HG03457 (cell line): Measurements from ENCODE around the gene ENOX1.

Experiments
- ATAC-seq: cut with Tn5 transposase; IDR thresholded peaks from one replicate; pipeline ENCODE4 v1.9.1; 2021; ENCODE audit warnings: moderate number of reproducible peaks; ENCODE audit not compliant: unreplicated experiment

ENOX1 gene

DNA sequence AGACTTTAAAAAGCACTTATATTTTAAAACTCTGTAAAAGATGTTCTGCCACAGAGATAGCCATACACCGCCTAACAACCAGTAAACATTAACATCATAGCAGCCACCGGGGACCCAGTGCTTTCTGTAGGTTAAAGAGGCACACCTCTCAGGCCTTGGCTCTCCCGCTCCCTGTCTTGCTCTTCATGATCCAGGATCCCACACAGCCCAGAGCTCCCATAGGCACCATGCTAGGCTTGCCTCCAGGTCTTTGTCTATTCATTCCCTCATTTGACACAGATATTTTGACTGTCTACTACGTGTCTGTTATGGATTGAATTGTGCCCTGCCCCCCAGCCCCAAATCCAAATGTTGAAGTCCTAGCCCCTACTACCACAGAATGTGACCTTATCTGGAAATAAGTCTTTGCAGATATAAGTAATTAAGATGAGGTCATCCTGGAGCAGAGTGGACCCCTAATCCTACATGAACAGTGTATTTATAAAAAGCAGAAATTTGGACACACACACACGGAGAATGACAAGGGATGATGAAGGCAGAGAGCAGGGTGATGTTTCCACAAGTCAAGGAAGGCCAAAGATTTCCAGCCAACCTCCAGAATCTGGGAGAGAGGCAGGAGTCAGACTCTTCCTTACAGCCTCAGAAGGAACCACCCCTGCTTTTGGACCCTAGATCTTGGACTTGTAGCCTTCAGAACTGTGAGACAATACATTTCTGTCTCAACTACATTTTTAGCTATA lies 490.8 kb downstream of the ENOX1 start:
- no peak for ATAC-seq

DNA sequence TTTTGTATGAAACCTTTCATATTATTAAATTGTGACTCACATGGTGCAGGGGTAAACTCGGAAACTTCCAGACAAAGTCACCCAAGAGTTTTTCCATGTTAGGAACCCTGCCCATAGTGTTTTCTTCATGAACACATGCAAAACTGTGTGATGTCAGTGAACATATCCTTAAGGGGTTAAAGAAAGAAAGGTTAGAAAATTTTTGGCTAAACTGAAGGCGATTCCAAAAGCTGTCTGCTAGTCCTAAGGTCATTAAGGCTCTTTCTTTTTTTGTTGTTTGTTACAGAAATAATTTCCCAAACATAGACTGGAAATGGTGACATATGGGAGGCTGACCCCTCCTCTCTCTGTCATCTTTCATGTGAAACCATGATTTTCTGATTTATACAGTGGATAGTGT lies 491.5 kb downstream of the ENOX1 start:
- no peak for ATAC-seq

DNA sequence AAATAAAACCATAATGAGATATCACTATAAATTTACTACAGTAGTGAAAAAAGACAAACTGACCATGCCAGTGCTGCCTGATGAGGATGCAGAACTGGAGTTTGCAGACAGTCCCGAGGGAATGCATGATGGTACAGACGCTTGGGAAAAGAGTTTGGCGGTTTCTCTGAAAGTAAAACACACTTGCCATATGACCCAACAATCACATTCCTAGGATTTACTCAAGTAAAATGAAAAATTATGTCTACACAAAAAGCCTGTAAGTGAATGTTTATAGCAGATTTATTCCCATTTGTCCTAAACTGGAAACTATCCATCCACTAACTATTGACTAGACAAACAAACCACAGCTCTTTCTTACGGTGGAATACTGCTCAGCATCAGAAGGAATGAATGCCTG lies 492.4 kb downstream of the ENOX1 start:
- ATAC-seq, result no peak

DNA sequence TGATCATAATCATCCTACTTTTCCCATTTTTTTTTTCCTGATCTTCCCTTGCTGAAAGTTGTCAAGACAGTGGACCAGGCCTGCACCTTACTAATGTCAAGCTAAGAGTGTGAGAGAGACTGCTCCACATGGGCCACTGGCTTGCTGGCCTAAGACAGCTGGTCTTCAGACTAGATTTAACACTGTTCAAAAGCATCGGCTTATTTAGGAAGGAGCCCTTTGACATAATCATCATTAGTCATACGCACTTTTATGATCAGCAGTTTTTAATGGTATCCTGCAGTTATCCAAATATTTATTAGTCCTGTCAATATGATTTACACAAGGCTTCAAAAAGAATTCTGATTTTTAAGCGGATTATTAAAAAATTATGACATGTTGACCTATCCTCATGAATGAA lies 492.8 kb downstream of the ENOX1 start:
- no peak for ATAC-seq

DNA sequence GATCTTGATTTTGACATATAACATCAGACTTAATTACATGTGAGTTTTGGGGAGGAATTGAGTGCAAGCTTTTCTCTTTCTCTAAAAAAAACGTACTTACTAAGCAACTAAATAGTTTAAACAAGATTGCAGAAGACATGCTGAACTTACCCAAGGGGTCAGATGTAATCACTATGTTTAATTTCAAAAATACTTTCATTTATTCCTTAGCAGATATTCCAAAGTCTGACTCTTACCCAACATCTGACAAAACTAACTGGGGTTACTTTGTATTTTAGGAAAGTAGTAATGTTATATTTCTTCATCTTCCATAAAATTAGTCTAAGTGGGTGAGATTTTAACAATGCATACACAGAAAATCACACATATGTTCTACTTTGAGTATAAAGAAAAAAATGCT lies 493.2 kb downstream of the ENOX1 start:
- no peak for ATAC-seq

DNA sequence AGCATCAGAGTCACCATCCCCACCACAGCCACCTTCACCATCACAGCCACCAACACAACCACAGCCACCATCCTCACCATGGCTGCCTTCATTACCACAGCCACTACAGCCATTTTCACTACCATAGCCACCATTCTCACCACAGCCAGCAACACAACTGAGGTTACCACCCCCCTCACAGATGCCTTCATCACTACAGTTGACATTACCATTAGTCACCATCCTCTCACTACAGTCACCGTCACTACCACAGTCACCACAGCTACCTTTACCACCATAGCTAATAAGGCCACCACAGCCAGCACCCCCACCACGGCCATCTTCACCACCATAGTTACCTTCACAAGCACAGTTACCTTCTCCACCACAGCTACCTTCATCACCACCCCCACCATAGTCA lies 493.8 kb downstream of the ENOX1 start:
- ATAC-seq, result no peak

DNA sequence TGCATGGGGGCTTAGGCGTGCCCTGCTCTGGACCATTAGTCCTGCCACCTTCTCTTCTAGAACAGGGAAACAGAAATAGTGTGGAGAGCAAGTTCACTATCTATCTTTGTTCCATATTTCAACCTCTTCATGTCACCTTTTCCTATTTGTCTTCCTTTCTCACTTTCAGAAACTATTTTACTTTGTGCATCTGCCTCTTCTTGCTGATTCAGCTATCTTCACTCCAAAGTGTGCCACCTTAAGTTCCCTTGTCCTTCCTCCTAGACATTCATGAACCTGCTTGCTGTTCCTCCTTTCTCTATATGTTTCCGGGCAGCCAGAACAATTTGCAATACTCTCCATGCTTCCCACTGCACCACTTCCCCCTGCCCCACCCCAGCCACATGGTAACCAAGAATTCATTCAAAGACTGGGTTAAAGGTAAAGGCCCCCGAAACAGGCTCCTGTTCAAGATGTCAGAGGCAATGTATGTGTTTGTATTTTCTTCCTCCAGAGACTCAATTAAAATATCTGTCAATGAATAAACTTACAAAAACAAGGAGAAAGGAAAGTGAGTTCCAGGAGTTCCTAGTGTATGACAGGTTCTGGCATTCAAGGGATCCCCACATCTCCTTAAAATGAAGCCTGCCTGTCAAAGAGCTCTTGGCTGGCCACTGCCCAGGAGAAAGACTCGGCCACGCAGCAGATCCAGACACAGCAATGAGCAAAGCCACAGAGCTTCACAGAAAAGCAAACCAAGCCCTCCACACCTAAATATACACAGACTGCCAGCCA lies 495.3 kb downstream of the ENOX1 start:
- no peak for ATAC-seq

DNA sequence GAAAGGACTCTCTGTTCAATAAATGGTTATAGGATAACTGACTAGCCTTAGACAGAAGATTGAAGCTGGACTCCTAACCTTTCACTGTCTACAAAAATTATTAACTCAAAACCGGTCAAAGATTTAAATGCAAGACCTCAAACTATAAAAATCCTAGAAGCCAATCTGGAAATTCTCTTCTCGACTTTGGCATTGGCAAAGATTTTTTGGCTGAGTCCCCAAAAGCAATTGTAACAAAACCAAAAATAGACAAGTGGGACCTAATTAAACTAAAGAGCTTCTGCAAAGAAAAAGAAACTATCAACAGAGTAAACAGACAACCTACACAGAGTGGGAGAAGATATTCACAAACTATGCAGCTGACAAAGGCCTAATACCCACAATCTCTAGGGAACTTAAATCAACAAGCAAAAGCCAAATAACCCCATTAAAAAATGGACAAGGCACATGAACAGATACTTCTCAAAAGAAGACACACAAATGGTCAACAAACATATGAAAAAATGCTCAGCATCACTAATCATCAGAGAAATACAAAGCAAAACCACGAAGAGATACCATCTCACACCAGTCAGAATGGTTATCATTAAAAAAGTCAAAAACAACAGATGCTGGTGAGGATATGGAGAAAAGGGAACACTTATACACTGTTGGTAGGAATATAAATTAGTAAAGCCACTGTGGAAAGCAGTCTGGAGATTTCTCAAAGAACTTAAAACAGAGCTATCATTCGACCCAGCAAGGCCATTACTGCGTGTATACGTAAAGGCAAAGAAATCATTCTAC lies 497.1 kb downstream of the ENOX1 start:
- ATAC-seq, result no peak

DNA sequence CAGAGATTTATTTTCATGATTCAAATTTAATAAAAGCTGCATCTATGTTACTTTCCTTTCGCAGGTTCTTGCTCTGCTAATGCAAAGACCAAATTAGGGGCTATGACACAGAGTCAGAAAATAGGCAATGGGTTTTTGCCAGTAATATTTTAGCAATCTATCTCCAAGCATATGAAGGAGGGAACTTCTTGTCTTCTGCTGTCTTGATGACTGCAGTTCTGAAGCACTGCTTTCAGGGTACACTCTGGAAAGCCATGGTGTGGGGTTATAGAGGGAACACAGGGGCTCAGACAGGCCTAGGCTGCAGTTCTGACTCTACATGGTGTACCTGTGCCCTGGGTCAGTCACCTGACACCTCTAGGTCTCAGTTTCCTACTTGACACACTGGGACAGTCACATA lies 500.0 kb downstream of the ENOX1 start:
- no peak for ATAC-seq

DNA sequence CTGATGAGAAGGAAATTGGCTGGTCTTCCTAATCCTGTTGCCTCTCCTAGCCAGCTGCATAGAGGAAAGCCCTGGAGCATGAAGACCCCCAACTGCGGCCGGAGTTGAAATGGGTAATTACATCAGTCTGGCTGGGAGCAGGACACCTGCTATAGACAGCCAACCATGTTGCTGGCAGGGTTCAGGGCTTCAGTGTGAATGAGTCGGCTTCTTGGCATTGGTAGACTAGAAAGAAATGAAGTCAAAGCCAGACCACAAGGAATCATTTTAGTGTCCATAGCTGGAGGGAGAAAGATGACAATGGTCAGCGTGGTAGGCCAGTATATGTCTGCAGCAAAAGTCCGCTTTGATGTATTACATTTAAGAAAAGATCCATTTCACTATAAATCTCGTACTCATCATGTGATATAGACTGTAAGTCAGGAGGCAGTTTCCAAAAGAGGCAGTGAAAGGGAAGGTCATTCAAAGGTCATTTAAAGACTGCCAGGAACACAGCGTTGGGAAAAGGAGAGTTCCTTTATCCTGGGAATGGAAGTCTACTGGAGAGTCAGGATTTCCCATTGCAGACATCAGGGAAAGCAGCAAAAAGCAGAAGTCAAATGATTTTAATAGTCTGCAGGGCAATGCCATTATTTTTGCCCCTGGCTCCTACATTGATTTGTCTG lies 500.7 kb downstream of the ENOX1 start:
- ATAC-seq, result no peak

DNA sequence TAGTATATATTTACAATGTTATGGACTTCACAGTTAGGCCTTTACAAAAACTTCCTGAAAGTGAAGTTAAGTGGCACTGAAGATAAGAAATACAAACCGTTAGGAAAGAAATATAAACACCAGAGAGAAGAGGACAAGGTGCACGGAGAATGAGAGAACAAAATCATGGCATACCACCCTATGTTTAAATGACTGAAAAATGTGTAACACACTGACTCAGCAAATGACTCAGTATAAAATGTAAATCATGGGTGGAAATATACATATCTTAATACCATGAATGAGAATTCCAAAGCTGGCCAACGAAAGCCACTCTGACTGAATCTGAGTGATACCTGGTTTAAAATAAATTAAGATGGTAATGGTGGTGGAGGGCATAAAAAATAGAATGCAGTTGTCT lies 502.6 kb downstream of the ENOX1 start:
- ATAC-seq, result no peak

DNA sequence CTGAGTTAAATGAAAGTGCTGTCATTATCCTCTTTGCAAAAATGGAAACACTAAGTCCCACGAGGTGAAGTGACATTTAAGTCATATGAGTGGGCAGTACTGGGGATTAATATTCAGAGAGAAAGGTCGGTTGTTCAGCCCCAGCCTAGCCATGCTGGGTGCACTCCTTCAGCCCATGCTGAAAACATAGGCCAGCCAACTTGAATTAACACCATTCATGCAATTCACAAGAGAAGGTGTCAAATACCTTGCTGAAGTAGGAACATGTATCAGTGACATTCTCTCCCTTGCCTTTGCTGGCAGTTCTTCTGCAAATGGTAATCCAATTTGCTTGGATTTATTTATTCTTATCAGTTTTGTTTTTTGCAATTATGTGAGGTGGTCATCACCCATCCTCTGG lies 507.1 kb downstream of the ENOX1 start:
- ATAC-seq, result no peak

DNA sequence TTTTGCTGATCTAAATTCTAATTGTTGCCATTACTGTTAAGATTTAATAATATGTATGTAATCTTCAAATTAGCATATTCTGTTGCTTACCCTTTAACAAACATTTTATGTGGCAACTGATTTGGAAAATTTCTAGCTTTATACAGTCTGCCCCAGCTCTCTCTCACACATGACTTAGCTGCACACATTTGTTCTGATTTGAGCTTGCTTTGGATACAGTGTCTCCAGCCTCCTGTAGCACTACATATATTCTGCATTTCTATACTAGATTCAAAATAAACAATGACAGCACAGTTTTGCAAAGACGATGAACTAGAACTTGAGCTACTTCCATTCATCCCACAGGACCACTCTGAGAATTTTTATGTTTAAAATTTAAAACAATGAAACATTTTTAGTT lies 508.6 kb downstream of the ENOX1 start:
- ATAC-seq, result no peak

DNA sequence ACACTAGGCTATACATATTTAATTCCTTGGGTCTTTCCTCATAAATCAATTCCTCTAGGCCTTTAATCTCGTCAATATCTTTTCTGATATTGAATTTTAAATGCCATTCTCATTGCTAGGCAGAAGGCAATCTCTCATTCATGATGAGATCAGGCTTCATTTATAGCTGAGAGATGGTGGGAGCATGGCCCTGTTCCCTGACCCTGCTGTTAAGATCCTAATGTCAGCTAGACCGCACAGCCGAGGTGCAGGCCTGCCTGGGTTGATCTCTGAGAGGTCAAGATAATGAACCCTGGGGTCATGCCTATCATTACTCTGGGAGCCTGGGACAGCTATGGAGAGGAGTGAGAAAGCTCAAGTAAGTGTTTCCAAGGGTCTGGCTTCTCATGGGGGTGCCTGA lies 509.6 kb downstream of the ENOX1 start:
- ATAC-seq, result no peak

DNA sequence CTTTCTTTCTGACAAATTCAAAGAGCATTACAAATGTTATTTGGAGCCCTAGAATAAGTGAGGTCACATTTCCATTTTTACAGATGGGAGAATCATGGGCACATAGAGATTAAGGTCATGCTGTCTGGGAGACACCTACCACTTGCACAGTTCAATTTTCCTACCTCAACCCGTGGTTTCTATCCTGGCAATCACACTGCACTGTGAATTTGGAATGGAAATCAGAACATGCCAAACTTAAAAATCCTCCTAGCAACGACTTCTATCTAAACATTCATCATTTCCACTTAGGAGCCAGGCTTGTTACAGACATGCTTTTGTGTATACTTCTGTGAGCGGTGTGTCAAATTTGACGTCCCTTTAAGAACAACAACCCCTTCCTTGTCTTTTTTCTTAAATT lies 511.9 kb downstream of the ENOX1 start:
- ATAC-seq, result no peak

DNA sequence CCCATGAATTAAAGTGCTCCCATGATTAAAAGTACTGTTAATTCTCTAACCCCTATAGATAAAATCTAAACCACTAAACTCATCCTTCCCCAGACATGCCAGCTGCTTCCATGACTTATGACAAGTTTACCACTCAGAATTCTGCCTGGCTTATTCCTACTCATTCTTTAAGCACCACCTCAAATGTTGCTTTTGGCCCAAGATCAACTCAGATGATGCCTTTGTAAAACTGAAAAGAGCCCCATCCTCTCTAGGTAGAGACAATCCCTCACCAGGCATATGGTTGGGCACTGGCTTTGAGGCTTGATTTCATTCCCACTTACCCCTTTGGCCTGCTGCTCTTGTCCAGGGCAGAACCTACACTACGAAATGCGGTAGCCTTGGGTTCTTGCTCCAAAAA lies 513.4 kb downstream of the ENOX1 start:
- ATAC-seq, result no peak

DNA sequence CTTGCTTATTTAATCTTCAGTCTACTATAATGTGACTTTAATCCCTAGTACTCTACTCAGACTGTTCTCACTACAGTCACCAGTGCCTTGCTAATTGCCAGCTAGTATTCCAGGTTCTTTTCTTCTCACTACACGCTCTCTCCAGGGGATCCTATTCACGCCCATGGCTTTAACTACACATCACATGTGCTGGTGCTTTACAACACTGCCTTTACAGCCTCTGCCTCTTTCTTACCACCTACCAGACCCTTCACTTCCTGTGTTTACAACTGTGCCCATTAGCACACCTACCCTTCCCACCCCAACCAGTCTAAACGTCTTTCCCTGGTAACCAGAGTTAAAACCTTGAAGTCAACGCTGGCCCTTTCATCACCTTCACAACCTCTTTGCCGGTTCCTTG lies 513.9 kb downstream of the ENOX1 start:
- ATAC-seq, result no peak

DNA sequence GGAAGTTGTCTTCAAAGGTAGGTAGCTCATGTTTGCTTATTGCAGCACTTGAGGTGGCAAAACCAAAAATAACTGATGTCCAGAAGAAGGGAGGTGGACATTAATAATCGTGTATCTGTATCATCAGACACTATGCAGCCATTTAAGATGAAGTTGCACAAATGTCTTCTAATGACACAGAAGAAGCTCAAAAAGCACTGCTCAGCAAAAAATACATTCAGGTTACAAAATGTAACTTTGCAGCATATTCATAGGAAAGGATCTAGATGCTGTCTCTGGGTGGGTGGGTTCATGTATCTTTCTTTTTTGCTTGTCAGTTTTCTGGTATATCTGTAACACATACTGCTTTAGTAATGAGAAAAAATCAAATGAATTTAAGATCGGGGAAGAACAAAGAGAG lies 515.6 kb downstream of the ENOX1 start:
- no peak for ATAC-seq

DNA sequence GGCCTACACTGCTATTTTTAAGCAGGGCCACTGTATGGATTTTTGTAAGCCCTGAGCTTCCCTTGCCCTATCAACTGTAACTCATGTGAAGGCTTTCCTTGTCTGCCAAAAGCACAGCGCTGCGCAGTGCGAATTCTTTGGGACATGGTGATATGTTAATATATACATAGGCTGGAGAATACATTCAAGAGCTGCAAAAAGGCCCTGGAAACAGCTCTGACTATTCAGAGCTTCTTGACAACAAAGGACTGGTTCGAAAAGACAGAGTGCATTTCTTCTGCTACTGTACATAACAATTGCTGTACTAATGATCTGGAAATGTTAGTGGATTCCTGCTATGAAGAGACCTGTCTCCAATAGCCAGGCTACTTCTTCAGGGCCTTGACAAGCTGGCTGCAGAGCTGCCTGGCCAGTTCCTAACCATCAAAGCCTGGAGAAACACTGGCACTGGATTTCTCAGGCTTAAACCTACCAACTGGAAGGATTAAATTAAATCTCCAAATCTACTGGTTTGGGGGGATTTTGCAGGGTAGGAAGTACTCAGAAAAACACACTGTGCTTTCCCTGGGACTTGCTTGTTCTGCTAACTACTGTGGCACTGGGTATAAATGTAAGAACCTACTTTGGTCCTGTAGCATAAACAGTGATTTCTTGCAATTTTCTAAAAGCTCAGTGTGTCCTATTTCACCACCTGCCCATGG lies 516.5 kb downstream of the ENOX1 start:
- ATAC-seq, result no peak

DNA sequence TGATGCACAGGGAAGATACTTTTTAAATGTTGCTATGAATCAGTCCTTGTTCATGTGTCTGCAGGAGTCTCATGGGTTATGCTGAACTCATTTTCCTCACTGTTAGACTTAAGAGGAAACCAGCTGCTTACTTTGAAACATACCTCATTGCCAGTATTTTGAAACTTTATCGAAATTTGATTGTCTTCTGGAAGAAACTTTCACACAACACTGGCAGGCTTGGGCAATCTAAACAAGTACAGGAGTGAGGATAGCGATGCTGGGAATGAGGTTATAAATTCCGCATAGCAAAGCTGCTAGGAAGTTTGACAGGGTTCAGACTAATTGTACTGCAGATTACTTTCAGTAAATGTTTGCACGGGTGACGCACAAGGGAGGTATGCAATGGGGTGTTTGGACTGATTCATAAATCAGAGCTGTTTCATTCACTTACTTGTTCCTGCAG lies 517.7 kb downstream of the ENOX1 start:
- ATAC-seq, result no peak

DNA sequence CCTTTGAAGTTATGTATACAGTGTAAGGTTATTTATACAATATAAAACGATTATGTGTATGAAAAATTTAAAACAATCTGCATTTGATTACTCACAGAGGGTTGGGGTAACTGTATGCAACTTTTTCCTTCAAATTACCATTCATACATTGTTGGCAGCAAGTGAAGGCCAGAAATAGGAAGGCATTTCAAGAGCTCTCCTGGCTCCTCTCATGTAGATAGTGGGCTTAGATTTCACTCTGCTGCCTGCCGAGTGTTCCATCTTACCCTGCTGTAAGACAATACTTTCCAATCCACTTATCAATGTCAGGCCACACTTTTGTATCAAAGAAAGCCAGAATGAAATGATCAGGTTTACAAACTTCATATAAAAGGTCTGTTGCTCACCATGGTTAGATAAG lies 518.1 kb downstream of the ENOX1 start:
- ATAC-seq, result no peak
